Upper lobe of left lung (tissue), 6 donors: ENCODE results near the gene CLCN6. TPM values are rescaled to one million over a fixed set of nuclear protein-coding genes. Genes with fewer than 3 reads are reported as not detected.
A peak's percentile ranks its signal among the peaks of the same experiment; 100 is the strongest.

Source experiments
- ATAC-seq, 2 donors: fragments of 200-7000 bp; cut with Tn5 transposase; one replicate each; pipeline ENCODE4 v1.9.1; 2022; ENCODE audit warnings: mild to moderate bottlenecking in 2 of 2, moderate library complexity in 2 of 2; ENCODE audit not compliant: low FRiP score in 2 of 2
- DNase-seq, 2 donors: peaks; one replicate each; pipeline ENCODE4 v3.0.0-alpha.2; 2019 to 2020
- H3K27ac ChIP-seq, 4 donors: fragments of 200-600 bp; sonication (generic); one replicate each; pipeline ENCODE4 v1.5.1; 2016 to 2019
- H3K27me3 ChIP-seq, 4 donors: fragments of 200-600 bp; sonication (generic); one replicate each; pipeline ENCODE4 v1.5.1; 2017 to 2019
- H3K36me3 ChIP-seq, 4 donors: fragments of 200-600 bp; sonication (generic); one replicate each; pipeline ENCODE4 v1.5.1; 2016 to 2019
- H3K4me1 ChIP-seq, 4 donors: fragments of 200-600 bp; sonication (generic); one replicate each; pipeline ENCODE4 v1.5.1; 2018 to 2019
- H3K4me3 ChIP-seq, 4 donors: fragments of 200-600 bp; sonication (generic); one replicate each; pipeline ENCODE4 v1.5.1; 2017 to 2019; ENCODE audit warnings: mild to moderate bottlenecking in 2 of 4, moderate library complexity in 1 of 4
- H3K9me3 ChIP-seq, 4 donors: fragments of 200-600 bp; sonication (generic); one replicate each; pipeline ENCODE4 v1.5.1; 2018 to 2019
- EP300 ChIP-seq, 4 donors: sonication (generic); formaldehyde crosslinking; IDR thresholded peaks; one replicate each; pipeline ENCODE4 v1.5.1; 2017; ENCODE audit warnings: antibody characterized with exemption in 4 of 4, control low read depth in 2 of 4
- POLR2A ChIP-seq, 4 donors: fragments of 450-650 bp; IDR thresholded peaks; one replicate each; pipeline ENCODE4 v1.5.1; 2016 to 2017; ENCODE audit warnings: antibody characterized with exemption in 4 of 4, mild to moderate bottlenecking in 2 of 4
- POLR2AphosphoS5 ChIP-seq, 2 donors: sonication (generic); formaldehyde crosslinking; IDR thresholded peaks; one replicate each; pipeline ENCODE4 v1.5.1; 2017; ENCODE audit warnings: antibody characterized with exemption in 2 of 2
- WGBS, 2 donors: methylation state at CpG; one replicate each; pipeline ENCODE4 v1.1.5; 2017 to 2018; 5-methylcytosine and 5-hydroxymethylcytosine counted together
- total RNA-seq, 6 donors: library from RNA; depleted of rRNA in 4 of 6; stranded (reverse); fragments of >200 nt in 4 of 6; gene quantifications; one replicate each; pipeline versions ENCODE4 v1.1.0 to v1.2.1, GENCODE V29; 2016 to 2021
- TF ChIP-seq, protein P1 (sequence below), 6 experiments: fragments of 450-650 bp in 4 of 6; fragments of 200-600 bp in 2 of 6; sonication (generic) in 2 of 6; IDR thresholded peaks; one replicate each; pipeline ENCODE4 v1.5.1; 2016 to 2019; ENCODE audit warnings: antibody characterized with exemption in 6 of 6
- donor health status: DM: no; HTN: no; CAD: no; lungs with moderate emphysema.
- donor health status: DM: no; HTN: yes; CAD: no; lungs with severe emphysema.

Gene CLCN6
- total RNA-seq, 6 donors from 2014 or later = 21.6 to 96.4 (median 33.0) TPM

DNA sequence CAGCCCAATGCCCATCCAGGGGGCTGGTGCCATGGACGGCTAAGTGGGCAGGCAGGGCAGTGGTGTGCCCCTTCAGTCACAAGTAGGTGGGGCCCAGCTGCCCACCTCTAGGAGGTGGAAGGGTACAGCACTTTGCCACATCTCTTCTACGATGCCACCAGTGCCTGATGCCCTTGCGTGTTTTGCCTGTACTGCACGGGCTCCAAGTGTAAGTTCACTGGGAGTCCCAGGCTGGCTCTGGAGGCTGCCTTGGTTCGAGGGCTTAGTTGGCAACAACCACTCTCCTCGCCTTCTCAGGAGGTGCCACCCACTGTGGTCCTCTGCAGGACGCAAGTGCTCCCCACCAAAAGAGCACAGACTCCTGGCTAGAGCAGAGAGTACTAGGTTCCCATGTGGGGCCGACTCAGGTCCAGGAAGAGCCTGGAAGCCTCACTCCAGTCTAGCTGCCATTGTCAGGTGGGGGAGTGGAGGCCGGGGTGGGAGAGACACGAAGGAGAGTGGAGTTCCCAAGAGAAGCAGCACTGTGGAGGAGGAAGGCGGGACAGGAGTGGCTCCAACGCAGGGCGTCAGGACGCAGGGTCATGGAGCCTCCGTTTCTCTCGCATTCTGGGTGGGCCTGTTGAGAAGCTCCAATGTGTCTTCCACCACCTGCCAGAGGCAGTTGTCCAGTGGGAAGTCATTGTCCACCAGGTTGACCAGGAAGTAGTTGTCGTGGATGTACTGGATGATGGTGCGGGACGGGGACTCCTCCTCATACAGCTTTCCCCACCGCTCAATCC is 15.7 kb upstream of the CLCN6 start:
- WGBS, 2 donors = 61 to 93% methylated on average over 10 to 16 of the region's 20 CpGs
- H3K4me1 ChIP-seq = peaks cover 66 to 73% (median 70%) of the 10 kb centered on the region in 4 donors
- H3K4me3 ChIP-seq = no peak overlapping the region

DNA sequence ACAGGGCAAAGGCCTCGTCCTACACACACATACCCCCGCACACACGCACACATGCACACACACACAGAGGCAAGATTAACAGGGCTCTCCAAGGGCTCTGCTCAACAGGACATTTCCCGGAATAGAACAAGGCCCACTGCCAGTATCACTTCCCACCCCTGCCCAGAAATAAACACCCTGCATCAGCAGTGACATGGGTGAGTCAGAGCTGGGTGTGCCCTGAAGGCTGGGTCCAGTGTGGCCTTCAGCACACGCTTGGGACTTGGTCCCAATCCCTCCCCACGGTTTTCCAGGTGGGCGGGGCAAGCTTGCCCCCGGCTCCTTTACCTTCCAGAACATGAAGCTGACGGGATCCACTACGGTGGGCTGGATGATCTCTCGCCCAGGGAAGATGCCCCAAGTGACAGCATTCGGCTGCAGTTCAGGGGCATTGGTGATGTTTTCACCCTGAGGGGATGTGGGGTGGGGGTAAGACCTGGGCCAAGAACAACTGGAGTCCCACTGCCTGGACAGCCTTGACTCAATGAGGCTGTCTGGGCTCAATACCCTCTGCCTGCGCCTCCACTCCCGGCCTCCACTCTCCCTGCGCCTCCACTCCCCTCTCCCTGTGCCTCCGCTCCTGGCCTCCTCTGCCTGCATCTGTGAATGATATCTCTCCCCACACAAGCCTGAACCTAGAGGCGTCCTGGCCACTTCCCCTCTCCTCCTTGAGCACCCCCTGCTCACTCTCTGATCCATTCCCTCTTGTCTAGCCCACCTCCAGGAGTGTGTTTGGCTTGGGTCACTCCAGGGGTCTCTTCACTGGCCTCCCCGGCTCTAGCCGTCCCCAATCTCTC is 14.9 kb upstream of the CLCN6 start:
- H3K9me3 ChIP-seq = no peaks in the 10 kb centered on the region
- peak overlapping the region; percentile 88 to 99 (median 94) for H3K27ac ChIP-seq
- peak; percentile 92 to 93 for ATAC-seq
- H3K4me3 ChIP-seq = no peak overlapping the region
- peak in 1 of 2 donors; percentile 95 for DNase-seq
- 45 to 62% methylated on average over 16 to 19 of the region's 19 CpGs for WGBS, 2 donors
- H3K4me1 ChIP-seq = peaks cover 59 to 65% (median 63%) of the 10 kb centered on the region in 4 donors
- H3K27me3 ChIP-seq = no peaks in the 10 kb centered on the region
- peaks cover 25 to 59% (median 37%) of the 10 kb centered on the region in 4 donors for H3K36me3 ChIP-seq
- TF ChIP-seq EP300 (IDR thresholded peaks at IDR 0.05) = peak; percentile 99 to 100 (median 100)
- peak; percentile 98 to 100 for TF ChIP-seq POLR2AphosphoS5 (IDR thresholded peaks at IDR 0.05)
- TF ChIP-seq POLR2A (IDR thresholded peaks at IDR 0.05) = peak in 2 of 4 donors; percentile 63 to 64
- TF ChIP-seq, protein P1, sequence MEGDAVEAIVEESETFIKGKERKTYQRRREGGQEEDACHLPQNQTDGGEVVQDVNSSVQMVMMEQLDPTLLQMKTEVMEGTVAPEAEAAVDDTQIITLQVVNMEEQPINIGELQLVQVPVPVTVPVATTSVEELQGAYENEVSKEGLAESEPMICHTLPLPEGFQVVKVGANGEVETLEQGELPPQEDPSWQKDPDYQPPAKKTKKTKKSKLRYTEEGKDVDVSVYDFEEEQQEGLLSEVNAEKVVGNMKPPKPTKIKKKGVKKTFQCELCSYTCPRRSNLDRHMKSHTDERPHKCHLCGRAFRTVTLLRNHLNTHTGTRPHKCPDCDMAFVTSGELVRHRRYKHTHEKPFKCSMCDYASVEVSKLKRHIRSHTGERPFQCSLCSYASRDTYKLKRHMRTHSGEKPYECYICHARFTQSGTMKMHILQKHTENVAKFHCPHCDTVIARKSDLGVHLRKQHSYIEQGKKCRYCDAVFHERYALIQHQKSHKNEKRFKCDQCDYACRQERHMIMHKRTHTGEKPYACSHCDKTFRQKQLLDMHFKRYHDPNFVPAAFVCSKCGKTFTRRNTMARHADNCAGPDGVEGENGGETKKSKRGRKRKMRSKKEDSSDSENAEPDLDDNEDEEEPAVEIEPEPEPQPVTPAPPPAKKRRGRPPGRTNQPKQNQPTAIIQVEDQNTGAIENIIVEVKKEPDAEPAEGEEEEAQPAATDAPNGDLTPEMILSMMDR (IDR thresholded peaks at IDR 0.05) = peak in 1 of 6 experiments; percentile 10

More for the DNA sequence above, 15.7 kb upstream of the CLCN6 start:
- Histone ChIP-seq H3K27me3 (no peaks in the 10 kb centered on the region), H3K9me3 (no peaks in the 10 kb centered on the region), H3K27ac (peak overlapping the region; percentile 88 to 99 (median 94)), H3K36me3 (peaks cover 17 to 51% (median 30%) of the 10 kb centered on the region in 4 donors)
- no peak for TF ChIP-seq POLR2A (IDR thresholded peaks at IDR 0.05)
- ATAC-seq = no peak
- no peak for DNase-seq

DNA sequence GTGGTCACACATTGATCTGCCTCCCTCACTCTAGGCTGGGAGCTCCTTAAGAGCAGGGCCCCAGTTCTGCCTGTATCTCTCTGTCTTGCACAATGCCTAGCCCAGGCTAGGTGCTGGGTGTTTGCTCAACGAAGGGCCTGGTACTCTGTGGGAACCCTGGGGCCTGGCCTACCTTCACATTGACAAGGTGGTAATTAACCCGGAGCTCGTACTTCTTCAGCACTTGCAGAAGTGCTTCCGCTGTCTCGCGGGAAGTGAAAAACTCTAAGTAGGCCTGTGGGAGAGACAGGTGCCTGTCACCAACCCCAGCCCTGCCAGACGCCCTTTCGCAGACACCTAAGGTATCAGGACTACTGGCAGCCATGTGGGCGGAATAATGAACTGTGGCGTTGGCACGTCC is 13.9 kb upstream of the CLCN6 start:
- H3K36me3 ChIP-seq = peaks cover 26 to 68% (median 44%) of the 10 kb centered on the region in 4 donors
- no peak for ATAC-seq
- TF ChIP-seq POLR2AphosphoS5 (IDR thresholded peaks at IDR 0.05) (no peak), POLR2A (IDR thresholded peaks at IDR 0.05) (peak in 1 of 4 donors; percentile 39), EP300 (IDR thresholded peaks at IDR 0.05) (peak in 1 of 4 donors; percentile 22)
- TF ChIP-seq, protein P1 (IDR thresholded peaks at IDR 0.05) = no peak
- peak overlapping the region; percentile 88 to 99 (median 94) for H3K27ac ChIP-seq
- peaks cover 57 to 65% (median 61%) of the 10 kb centered on the region in 4 donors for H3K4me1 ChIP-seq
- H3K9me3 ChIP-seq = no peaks in the 10 kb centered on the region
- DNase-seq = peak in 1 of 2 donors; percentile 88
- no peak overlapping the region for H3K4me3 ChIP-seq
- WGBS, 2 donors = 67 to 84% methylated on average over 11 of the region's 11 CpGs
- H3K27me3 ChIP-seq = no peaks in the 10 kb centered on the region

DNA sequence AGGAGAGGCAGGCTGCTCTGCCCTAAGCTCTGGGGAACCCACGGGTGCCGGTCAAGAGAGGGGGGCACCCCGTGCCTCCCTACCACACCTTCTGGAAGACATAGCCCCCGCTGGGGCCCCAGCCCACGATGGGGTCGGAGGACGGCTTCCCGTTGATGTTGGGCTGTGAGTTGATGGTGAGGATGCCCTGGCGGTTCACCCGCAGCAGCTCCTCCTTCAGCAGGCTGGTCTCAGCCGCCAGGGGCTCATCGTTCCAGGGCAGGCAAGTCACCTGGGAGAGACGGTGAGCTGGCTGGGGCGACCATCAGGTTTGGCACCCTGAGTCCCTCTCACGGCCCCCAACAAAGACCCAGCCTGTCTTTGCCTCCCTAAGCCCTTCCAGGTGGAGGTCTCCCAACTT is 12.2 kb upstream of the CLCN6 start:
- ATAC-seq = no peak
- H3K4me3 ChIP-seq = no peak overlapping the region
- DNase-seq = peak in 1 of 2 donors; percentile 75
- H3K4me1 ChIP-seq = peaks cover 45 to 55% (median 51%) of the 10 kb centered on the region in 4 donors
- H3K36me3 ChIP-seq = peaks cover 26 to 83% (median 45%) of the 10 kb centered on the region in 4 donors
- H3K9me3 ChIP-seq = no peaks in the 10 kb centered on the region
- H3K27me3 ChIP-seq = no peaks in the 10 kb centered on the region
- WGBS, 2 donors = 96 to 97% methylated on average over 5 to 9 of the region's 15 CpGs
- TF ChIP-seq POLR2A (IDR thresholded peaks at IDR 0.05) (no peak), POLR2AphosphoS5 (IDR thresholded peaks at IDR 0.05) (no peak), EP300 (IDR thresholded peaks at IDR 0.05) (no peak)
- TF ChIP-seq, protein P1 (IDR thresholded peaks at IDR 0.05) = no peak
- peak overlapping the region; percentile 26 to 99 (median 78) for H3K27ac ChIP-seq
